HEK293T (cell line): ENCODE data around the gene ERBB4.

Experiments used
- BHLHE40 ChIP-seq: fragments of 450-650 bp; IDR thresholded peaks from 2 replicates; pipeline ENCODE4 v1.6.1; 2016; ENCODE audit warnings: mild to moderate bottlenecking, moderate library complexity, borderline replicate concordance
- ELF4 ChIP-seq: fragments of 450-650 bp; IDR thresholded peaks from 2 replicates; pipeline ENCODE4 v1.6.1; 2017; ENCODE audit warnings: antibody characterized with exemption
- FOXA1 ChIP-seq: fragments of 450-650 bp; IDR thresholded peaks from 2 replicates; pipeline ENCODE4 v1.6.1; 2016; ENCODE audit warnings: mild to moderate bottlenecking
- FOXK2 ChIP-seq: fragments of 450-650 bp; IDR thresholded peaks from 2 replicates; pipeline ENCODE4 v1.6.1; 2016; ENCODE audit warnings: mild to moderate bottlenecking
- FOXM1 ChIP-seq: fragments of 450-650 bp; IDR thresholded peaks from 2 replicates; pipeline ENCODE4 v1.6.1; 2017; ENCODE audit warnings: mild to moderate bottlenecking, borderline replicate concordance
- HDGF ChIP-seq: fragments of 450-650 bp; IDR thresholded peaks from 2 replicates; pipeline ENCODE4 v1.6.1; 2017; ENCODE audit warnings: antibody characterized with exemption, borderline replicate concordance
- NFRKB ChIP-seq: fragments of 450-650 bp; IDR thresholded peaks from 2 replicates; pipeline ENCODE4 v1.6.1; 2016; ENCODE audit warnings: mild to moderate bottlenecking, moderate library complexity
- SP1 ChIP-seq: fragments of 450-650 bp; IDR thresholded peaks from 2 replicates; pipeline ENCODE4 v1.6.1; 2017
- SUZ12 ChIP-seq: fragments of 450-650 bp; IDR thresholded peaks from 2 replicates; pipeline ENCODE4 v1.6.1; 2016; ENCODE audit warnings: mild to moderate bottlenecking
- TARDBP ChIP-seq: fragments of 450-650 bp; IDR thresholded peaks from 2 replicates; pipeline ENCODE4 v1.6.1; 2016

DNA sequence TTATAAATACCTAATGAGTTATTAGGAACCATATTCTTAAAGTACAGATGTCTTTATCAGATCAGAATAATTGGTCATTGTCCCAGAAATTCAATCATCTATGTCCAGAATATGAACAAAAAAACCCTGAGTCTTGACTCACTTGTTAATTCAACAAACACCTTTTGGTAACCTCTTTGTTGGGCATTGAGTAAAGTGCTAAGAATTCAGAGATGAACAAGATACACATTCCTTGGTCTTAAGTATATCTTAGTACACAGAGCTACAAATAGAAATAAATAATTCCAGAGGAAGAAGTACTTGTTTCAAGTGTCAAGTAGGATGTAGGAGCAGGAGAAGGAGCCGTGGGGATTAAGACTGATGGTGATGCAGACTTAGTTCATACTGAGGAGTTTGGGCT is 1184.1 kb downstream of the ERBB4 start:
- no peak for TF ChIP-seq SP1
- TF ChIP-seq ELF4 = no peak
- TF ChIP-seq HDGF = no peak
- TF ChIP-seq FOXM1 = no peak
- no peak for TF ChIP-seq SUZ12
- no peak for TF ChIP-seq NFRKB
- no peak for TF ChIP-seq FOXK2
- no peak for TF ChIP-seq BHLHE40
- no peak for TF ChIP-seq TARDBP
- TF ChIP-seq FOXA1 = no peak
